Mesendoderm (in vitro differentiated cells): ENCODE results near the gene PTK6.

Experiments
- DNase-seq: peaks from one replicate; pipeline ENCODE4 v3.0.0; 2013
- H2AK5ac ChIP-seq: 2 replicates; pipeline ENCODE4 v1.6.1; 2013; ENCODE audit warnings: low read length, inconsistent platforms
- H2BK120ac ChIP-seq: 2 replicates; pipeline ENCODE4 v1.6.1; 2013; ENCODE audit warnings: low read depth, mild to moderate bottlenecking, low read length, moderate library complexity, mixed read lengths
- H2BK15ac ChIP-seq: replicated peaks from 2 replicates; pipeline ENCODE4 v1.6.1; 2013; ENCODE audit warnings: low read depth, mild to moderate bottlenecking, moderate library complexity
- H2BK5ac ChIP-seq: 2 replicates; pipeline ENCODE4 v1.6.1; 2013; ENCODE audit warnings: low read length, inconsistent platforms
- H3K18ac ChIP-seq: 2 replicates; pipeline ENCODE4 v1.6.1; 2013; ENCODE audit warnings: mild to moderate bottlenecking, low read length, mixed read lengths
- H3K23ac ChIP-seq: one replicate; pipeline ENCODE4 v1.6.1; 2013; ENCODE audit warnings: low read length
- H3K27ac ChIP-seq: 2 replicates; pipeline ENCODE4 v1.5.1; 2013; ENCODE audit warnings: low read depth, mild to moderate bottlenecking, inconsistent platforms, low read length, moderate library complexity
- H3K27me3 ChIP-seq: 2 replicates; pipeline ENCODE4 v1.6.1; 2013; ENCODE audit warnings: low read length, control low read depth, mild to moderate bottlenecking, inconsistent platforms; ENCODE audit not compliant: insufficient read depth, poor library complexity
- H3K36me3 ChIP-seq: 2 replicates; pipeline ENCODE4 v1.6.1; 2013; ENCODE audit warnings: low read length, inconsistent platforms; ENCODE audit not compliant: control insufficient read depth, insufficient read depth
- H3K4ac ChIP-seq: one replicate; pipeline ENCODE4 v1.6.1; 2013; ENCODE audit warnings: low read depth, mild to moderate bottlenecking, low read length, moderate library complexity
- H3K4me1 ChIP-seq: 2 replicates; pipeline ENCODE4 v1.6.1; 2013; ENCODE audit warnings: low read depth, low read length, inconsistent platforms; ENCODE audit not compliant: control insufficient read depth
- H3K4me2 ChIP-seq: 2 replicates; pipeline ENCODE4 v1.6.1; 2013; ENCODE audit warnings: low read length
- H3K4me3 ChIP-seq: 2 replicates; pipeline ENCODE4 v1.5.1; 2013; ENCODE audit warnings: mild to moderate bottlenecking, low read length
- H3K56ac ChIP-seq: one replicate; pipeline ENCODE4 v1.6.1; 2013; ENCODE audit warnings: low read length
- H3K79me1 ChIP-seq: 2 replicates; pipeline ENCODE4 v1.6.1; 2013; ENCODE audit warnings: low read length, inconsistent platforms
- H3K79me2 ChIP-seq: 2 replicates; pipeline ENCODE4 v1.6.1; 2013; ENCODE audit warnings: mild to moderate bottlenecking, low read length; ENCODE audit not compliant: control insufficient read depth, insufficient read depth
- H3K9ac ChIP-seq: 2 replicates; pipeline ENCODE4 v1.6.1; 2013; ENCODE audit warnings: low read length, inconsistent platforms
- H4K5ac ChIP-seq: one replicate; pipeline ENCODE4 v1.6.1; 2013; ENCODE audit warnings: low read length
- H4K8ac ChIP-seq: one replicate; pipeline ENCODE4 v1.6.1; 2013; ENCODE audit warnings: low read depth, mild to moderate bottlenecking, control low read depth, low read length, moderate library complexity
- WGBS: extraction: QIAGEN DNeasy Blood & Tissue Kit; methylation state at CpG from one replicate; pipeline ENCODE4 v1.1.7; 2013; ENCODE audit warnings: low lambda C conversion rate, missing lambda C conversion rate; ENCODE audit not compliant: insufficient coverage; ENCODE audit errors: extremely low coverage; 5-methylcytosine and 5-hydroxymethylcytosine counted together

The PTK6 gene

DNA sequence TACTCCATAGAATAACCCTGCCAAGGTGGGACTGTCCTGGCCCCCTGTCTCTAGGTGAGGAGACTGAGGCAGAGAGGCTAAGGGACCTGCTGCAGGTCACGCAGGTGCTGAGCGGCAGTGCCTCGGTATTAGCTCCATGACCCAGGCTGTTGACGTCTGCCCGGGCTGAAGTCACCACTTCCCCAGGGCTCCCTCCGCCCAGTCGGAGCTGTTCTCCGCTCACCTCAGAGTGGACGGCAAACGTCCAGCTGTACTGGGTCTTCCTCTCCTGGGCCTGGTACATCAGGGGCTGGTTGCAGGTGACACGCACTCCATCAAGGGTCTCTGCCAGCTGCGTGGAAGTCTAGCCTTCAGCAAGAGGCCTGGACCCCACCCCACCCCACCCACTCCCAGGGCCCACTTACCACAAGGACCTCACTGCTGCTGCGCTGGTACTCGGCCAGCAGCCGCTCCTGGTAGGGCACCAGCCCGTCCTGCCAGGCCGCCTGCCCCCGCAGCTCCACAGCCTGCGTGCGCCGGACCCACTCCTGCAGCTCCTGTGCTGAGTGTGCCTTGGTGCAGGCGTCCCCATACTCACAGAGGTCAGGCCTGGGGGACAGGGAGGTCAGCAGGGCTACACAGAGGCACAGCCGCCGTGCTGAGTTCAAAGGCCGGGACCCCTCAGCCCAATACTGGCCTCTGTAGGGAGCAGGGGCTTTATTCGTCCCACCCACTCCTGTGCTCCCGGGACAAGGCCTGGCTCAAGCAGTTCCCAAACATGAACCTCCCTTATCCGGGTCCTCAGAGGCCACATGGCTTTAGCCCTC is 33.3 kb upstream of the PTK6 start:
- Histone ChIP-seq H4K8ac (no peak overlapping the region), H3K18ac (no peak overlapping the region), H3K79me1 (no peaks in the 10 kb centered on the region), H3K27ac (no peak overlapping the region), H3K36me3 (no peaks in the 10 kb centered on the region), H3K4ac (no peak overlapping the region), H2AK5ac (no peak overlapping the region), H3K4me3 (no peak overlapping the region), H4K5ac (no peak overlapping the region), H3K56ac (no peak overlapping the region), H3K79me2 (no peaks in the 10 kb centered on the region), H2BK120ac (no peak overlapping the region), H3K9ac (no peak overlapping the region), H3K4me2 (no peak overlapping the region), H3K27me3 (no peaks in the 10 kb centered on the region), H2BK15ac (no peak overlapping the region), H3K4me1 (no peaks in the 10 kb centered on the region), H3K23ac (no peak overlapping the region), H2BK5ac (no peak overlapping the region)
- no peak for DNase-seq
- WGBS = no CpG with 5 or more reads among the region's 28 CpGs

DNA sequence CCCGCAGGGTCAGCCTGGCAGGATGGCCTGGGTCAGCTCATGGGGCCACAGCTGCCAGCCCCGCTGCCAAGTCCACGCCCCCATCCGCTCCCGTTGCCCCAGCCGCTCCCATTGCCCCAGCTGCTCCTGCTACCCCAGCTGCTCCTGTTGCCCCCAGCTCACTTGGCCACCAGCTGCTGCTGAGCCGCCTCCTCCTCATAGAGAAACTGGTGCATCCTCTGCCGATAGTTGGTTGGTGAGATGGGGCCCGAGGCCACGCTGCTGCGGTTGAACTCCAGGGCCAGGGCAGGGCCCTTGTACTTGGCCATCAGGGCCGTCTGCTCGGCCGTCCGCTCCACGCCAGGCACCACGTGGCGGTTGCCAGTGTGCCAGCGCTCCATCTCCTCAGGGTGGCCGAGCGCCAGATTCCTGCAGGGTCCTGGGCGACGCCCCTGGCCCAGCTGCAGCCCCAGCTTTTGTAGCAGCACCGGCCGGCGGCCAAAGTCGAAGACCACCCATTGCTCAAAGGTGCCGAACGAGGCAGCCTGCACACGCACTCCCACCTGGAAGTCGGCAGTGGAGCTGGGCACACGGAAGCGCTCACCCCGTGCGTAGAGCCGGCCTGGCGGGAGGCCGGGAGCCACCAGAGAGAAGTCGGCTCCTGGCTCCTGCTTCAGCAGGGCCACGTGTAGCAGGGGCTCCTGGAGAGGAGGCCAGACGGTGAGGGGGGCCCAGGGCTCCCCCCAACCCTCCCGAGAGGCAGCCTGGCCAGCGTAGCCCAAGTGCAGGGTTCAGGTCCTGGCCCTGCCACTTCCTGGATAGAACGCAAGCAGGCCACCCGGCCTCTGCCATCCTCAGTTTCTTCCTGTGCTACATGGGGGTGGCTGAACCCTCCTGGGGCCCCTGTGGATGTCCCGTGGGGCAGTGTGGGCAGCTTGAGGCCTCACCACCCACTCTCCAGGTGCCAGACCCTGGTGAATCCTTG is 32.1 kb upstream of the PTK6 start:
- no peaks in the 10 kb centered on the region for H3K79me2 ChIP-seq
- H3K27ac ChIP-seq = no peak overlapping the region
- H4K8ac ChIP-seq = no peak overlapping the region
- H2BK15ac ChIP-seq = no peak overlapping the region
- H2AK5ac ChIP-seq = no peak overlapping the region
- no CpG with 5 or more reads among the region's 46 CpGs for WGBS
- H4K5ac ChIP-seq = no peak overlapping the region
- no peaks in the 10 kb centered on the region for H3K79me1 ChIP-seq
- no peaks in the 10 kb centered on the region for H3K4me1 ChIP-seq
- H3K27me3 ChIP-seq = no peaks in the 10 kb centered on the region
- no peak overlapping the region for H2BK5ac ChIP-seq
- H3K23ac ChIP-seq = no peak overlapping the region
- no peak overlapping the region for H3K4me3 ChIP-seq
- no peak overlapping the region for H3K18ac ChIP-seq
- no peak for DNase-seq
- H3K4me2 ChIP-seq = no peak overlapping the region
- H3K36me3 ChIP-seq = no peaks in the 10 kb centered on the region
- H2BK120ac ChIP-seq = no peak overlapping the region
- H3K9ac ChIP-seq = no peak overlapping the region
- no peak overlapping the region for H3K4ac ChIP-seq
- H3K56ac ChIP-seq = no peak overlapping the region

DNA sequence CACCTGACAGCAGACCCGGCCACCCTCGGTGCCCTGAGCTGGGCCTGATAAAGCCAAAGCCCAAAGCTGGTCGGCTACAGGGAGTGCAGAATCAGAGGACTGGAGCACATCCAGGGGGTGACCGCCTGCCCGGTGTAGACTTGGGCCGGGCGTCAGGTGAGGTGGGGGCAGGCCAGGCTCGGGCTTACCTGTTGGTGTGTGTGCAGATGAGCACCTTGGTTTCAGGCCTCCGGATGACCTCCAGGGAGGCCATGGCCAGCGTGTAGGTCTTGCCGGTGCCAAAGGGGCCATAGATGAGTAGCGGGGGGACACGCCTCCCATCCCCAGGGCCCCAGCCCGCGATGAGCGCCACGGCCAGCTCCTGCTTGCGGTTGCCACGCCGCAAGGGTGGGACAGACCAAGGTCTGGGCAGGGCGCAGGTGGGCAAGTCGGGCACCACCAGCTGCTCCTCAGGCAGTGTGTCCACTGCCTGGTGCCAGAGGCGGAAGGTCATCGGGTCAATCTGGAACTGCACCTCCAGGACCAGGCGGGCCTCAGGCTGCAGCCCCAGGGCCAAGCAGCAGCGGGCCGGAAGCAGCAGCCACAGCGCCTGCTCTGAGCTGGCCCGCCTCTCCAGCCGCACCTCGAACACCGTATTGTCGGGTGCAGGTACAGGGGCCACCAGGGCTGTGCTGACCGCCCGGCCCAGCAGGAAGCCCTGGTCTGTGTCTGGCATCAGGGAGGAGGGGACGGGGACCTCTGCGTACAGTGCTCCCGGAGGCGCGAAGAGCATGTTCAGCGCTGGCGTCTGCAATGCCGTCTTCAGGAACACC is 31.2 kb upstream of the PTK6 start:
- Histone ChIP-seq H2AK5ac (no peak overlapping the region), H3K4me1 (no peaks in the 10 kb centered on the region), H3K4me2 (no peak overlapping the region), H3K18ac (no peak overlapping the region), H3K79me1 (no peaks in the 10 kb centered on the region), H4K5ac (no peak overlapping the region), H3K36me3 (no peaks in the 10 kb centered on the region), H3K4ac (no peak overlapping the region), H2BK5ac (no peak overlapping the region), H3K79me2 (no peaks in the 10 kb centered on the region), H3K27me3 (no peaks in the 10 kb centered on the region), H3K27ac (no peak overlapping the region), H2BK15ac (no peak overlapping the region), H3K56ac (no peak overlapping the region), H4K8ac (no peak overlapping the region), H3K4me3 (no peak overlapping the region), H3K9ac (no peak overlapping the region), H3K23ac (no peak overlapping the region), H2BK120ac (no peak overlapping the region)
- no CpG with 5 or more reads among the region's 43 CpGs for WGBS
- DNase-seq = no peak

DNA sequence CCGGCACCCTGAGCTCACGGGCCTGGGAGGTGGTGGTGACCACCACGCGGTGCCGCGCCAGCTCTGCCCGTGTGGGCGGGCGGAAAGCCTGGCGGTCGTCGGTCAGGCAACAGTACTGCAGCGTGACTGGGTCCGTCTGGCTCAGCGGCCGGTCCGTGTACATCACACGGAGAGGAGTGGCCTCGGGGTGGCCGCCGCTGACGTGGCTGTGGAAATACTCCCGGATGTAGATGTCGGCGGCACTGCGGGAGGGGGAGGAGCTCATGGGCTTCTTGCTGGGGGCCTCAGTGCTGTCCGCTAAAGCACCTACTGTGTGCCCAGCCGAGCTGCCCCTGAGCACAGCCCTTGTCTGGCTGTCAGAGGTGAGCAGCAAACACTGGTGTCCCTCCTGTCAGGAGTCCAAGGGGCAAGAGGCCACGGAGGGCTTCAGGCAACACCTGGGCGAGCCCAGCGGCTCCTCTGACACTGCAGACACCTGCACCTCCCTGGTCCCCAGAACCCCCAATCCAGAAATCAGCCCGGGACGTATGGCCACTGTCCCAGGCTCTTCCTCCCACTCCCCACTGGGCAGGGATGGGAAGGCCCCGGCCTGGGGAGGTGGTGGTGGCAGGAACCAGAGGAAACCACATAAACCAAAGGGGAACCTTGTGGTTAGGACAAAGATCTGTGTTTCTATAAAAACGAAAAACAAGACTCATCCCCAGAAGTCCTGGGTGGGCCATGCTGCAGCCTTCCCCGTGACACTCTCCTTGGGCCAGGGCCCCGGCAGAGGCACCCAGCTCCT is 30.4 kb upstream of the PTK6 start:
- no peaks in the 10 kb centered on the region for H3K27me3 ChIP-seq
- H3K79me2 ChIP-seq = no peaks in the 10 kb centered on the region
- WGBS = no CpG with 5 or more reads among the region's 37 CpGs

DNA sequence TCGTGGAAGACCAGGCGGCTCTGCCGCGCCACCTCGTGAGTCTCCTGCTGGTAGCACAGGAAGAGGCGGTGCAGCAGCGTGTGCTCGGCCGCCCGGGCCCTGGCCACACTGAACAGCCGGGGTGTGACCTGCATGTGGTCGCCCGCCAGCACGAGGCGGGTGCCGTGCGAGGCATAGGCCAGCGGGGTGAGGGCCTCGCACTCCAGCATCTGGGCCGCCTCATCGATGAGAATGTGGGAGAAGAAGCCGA is 29.9 kb upstream of the PTK6 start:
- no peak overlapping the region for H3K9ac ChIP-seq
- no peak for DNase-seq

More for the DNA sequence above, 30.4 kb upstream of the PTK6 start:
- Histone ChIP-seq H3K23ac (no peak overlapping the region), H3K36me3 (no peaks in the 10 kb centered on the region), H3K79me1 (no peaks in the 10 kb centered on the region), H2AK5ac (no peak overlapping the region), H3K9ac (no peak overlapping the region), H3K4me1 (no peaks in the 10 kb centered on the region), H2BK5ac (no peak overlapping the region), H3K4ac (no peak overlapping the region), H4K5ac (no peak overlapping the region), H2BK120ac (no peak overlapping the region), H3K4me3 (no peak overlapping the region), H3K56ac (no peak overlapping the region), H3K18ac (no peak overlapping the region), H4K8ac (no peak overlapping the region), H3K4me2 (no peak overlapping the region), H3K27ac (no peak overlapping the region), H2BK15ac (no peak overlapping the region)
- DNase-seq = no peak

More for the DNA sequence above, 29.9 kb upstream of the PTK6 start:
- Histone ChIP-seq H2AK5ac (no peak overlapping the region), H3K79me1 (no peaks in the 10 kb centered on the region), H3K4me3 (no peak overlapping the region), H3K27me3 (no peaks in the 10 kb centered on the region), H3K4me1 (no peaks in the 10 kb centered on the region), H3K4me2 (no peak overlapping the region), H3K27ac (no peak overlapping the region), H3K4ac (no peak overlapping the region), H3K18ac (no peak overlapping the region), H2BK15ac (no peak overlapping the region), H2BK120ac (no peak overlapping the region), H3K79me2 (no peaks in the 10 kb centered on the region), H3K36me3 (no peaks in the 10 kb centered on the region), H4K8ac (no peak overlapping the region), H3K56ac (no peak overlapping the region), H2BK5ac (no peak overlapping the region), H3K23ac (no peak overlapping the region), H4K5ac (no peak overlapping the region)
- WGBS = no CpG with 5 or more reads among the region's 22 CpGs
